Middle frontal gyrus (tissue), 1 donor: ENCODE data around the gene CDKAL1.
"Not testable (repeated sequence)": the region's sequence is repeated elsewhere in the genome, so short reads cannot be mapped to it uniquely, and the experiment has no call there.

Experiments
- DNase-seq: peaks from one replicate; pipeline ENCODE4 v3.0.0-alpha.2; 2015; ENCODE audit warnings: low spot score; ENCODE audit errors: extremely low spot score

The CDKAL1 gene

GRCh38 chr6:20706238-20706938, 172.1 kb downstream of the CDKAL1 start:
- no peak for DNase-seq

- no peak for DNase-seq
These were observed 172.8 kb downstream of the CDKAL1 start for GRCh38 chr6:20706939-20707485.

- DNase-seq = no peak
These were observed 173.6 kb downstream of the CDKAL1 start for GRCh38 chr6:20707870-20708269.

- no peak for DNase-seq
These were observed 174.3 kb downstream of the CDKAL1 start for GRCh38 chr6:20708367-20709124.

GRCh38 chr6:20709451-20709850, 175.2 kb downstream of the CDKAL1 start:
- DNase-seq = no peak

GRCh38 chr6:20710341-20710740, 176.1 kb downstream of the CDKAL1 start:
- DNase-seq = no peak

- no peak for DNase-seq
These were observed 177.3 kb downstream of the CDKAL1 start for GRCh38 chr6:20711518-20711917.

GRCh38 chr6:20712011-20712410, 177.8 kb downstream of the CDKAL1 start:
- DNase-seq = no peak

GRCh38 chr6:20715135-20715806, 181.0 kb downstream of the CDKAL1 start:
- no peak for DNase-seq

GRCh38 chr6:20716865-20717264, 182.6 kb downstream of the CDKAL1 start:
- DNase-seq = no peak

GRCh38 chr6:20717743-20718142, 183.5 kb downstream of the CDKAL1 start:
- DNase-seq = no peak

- DNase-seq = no peak
These were observed 184.7 kb downstream of the CDKAL1 start for GRCh38 chr6:20718705-20719653.

- DNase-seq = no peak
These were observed 185.7 kb downstream of the CDKAL1 start for GRCh38 chr6:20719980-20720379.

GRCh38 chr6:20721121-20721520, 186.9 kb downstream of the CDKAL1 start:
- not testable (repeated sequence) for DNase-seq

- no peak for DNase-seq
These were observed 188.2 kb downstream of the CDKAL1 start for GRCh38 chr6:20722455-20722854.

- no peak for DNase-seq
These were observed 189.0 kb downstream of the CDKAL1 start for GRCh38 chr6:20723236-20723635.

- DNase-seq = no peak
These were observed 190.4 kb downstream of the CDKAL1 start for GRCh38 chr6:20724443-20725190.

- DNase-seq = not testable (repeated sequence)
These were observed 191.0 kb downstream of the CDKAL1 start for GRCh38 chr6:20725235-20725634.

GRCh38 chr6:20729086-20729485, 194.8 kb downstream of the CDKAL1 start:
- no peak for DNase-seq

GRCh38 chr6:20732362-20732761, 198.1 kb downstream of the CDKAL1 start:
- not testable (repeated sequence) for DNase-seq
